WTC11 (cell line): Measurements from ENCODE around the gene SPART. TPM values are rescaled to one million over a fixed set of nuclear protein-coding genes. Genes with fewer than 3 reads are reported as not detected.

ENCODE experiments used
- ATAC-seq: fragments of 200-7000 bp; cut with Tn5 transposase; 2 replicates; pipeline ENCODE4 v1.10.0; 2021; ENCODE audit warnings: mild to moderate bottlenecking, moderate library complexity
- CTCF ChIA-PET: fragments of 300-600 bp; sonication (Branson Sonifier 250); formaldehyde crosslinking; loops from one replicate; lab custom pipeline; 2021; ENCODE audit warnings: antibody characterized with exemption; lab: Charles Lee
- POLR2A ChIA-PET: fragments of 350-600 bp; sonication (Branson Sonifier 250); formaldehyde crosslinking; loops from one replicate; lab custom pipeline; 2021; ENCODE audit warnings: antibody characterized with exemption; lab: Charles Lee
- DNase-seq: peaks from one replicate; pipeline ENCODE4 v3.0.0; 2021; ENCODE audit warnings: low spot score
- H3K27ac Mint-ChIP-seq: 2 replicates; pipeline ENCODE4 v1.8.0; 2021; ENCODE audit warnings: mixed read lengths
- H3K27me3 Mint-ChIP-seq: 2 replicates; pipeline ENCODE4 v1.8.0; 2021; ENCODE audit warnings: low read depth, mild to moderate bottlenecking, moderate library complexity, mixed read lengths
- H3K36me3 Mint-ChIP-seq: 2 replicates; pipeline ENCODE4 v1.8.0; 2021; ENCODE audit warnings: mixed read lengths
- H3K4me1 Mint-ChIP-seq: 2 replicates; pipeline ENCODE4 v1.8.0; 2022; ENCODE audit warnings: mixed read lengths
- H3K4me3 Mint-ChIP-seq: 2 replicates; pipeline ENCODE4 v1.8.0; 2021; ENCODE audit warnings: mild to moderate bottlenecking, moderate library complexity, mixed read lengths
- H3K9me3 Mint-ChIP-seq: 2 replicates; pipeline ENCODE4 v1.8.0; 2021; ENCODE audit warnings: mixed read lengths
- AR ChIP-seq: fragments of 250-450 bp; sonication (Bioruptor Pico); IDR thresholded peaks from 2 replicates; pipeline ENCODE4 v1.9.0; 2021; ENCODE audit warnings: mild to moderate bottlenecking
- USF1 ChIP-seq: sonication (generic); formaldehyde crosslinking; IDR thresholded peaks from 2 replicates; pipeline ENCODE4 v1.8.0; 2022; ENCODE audit warnings: mild to moderate bottlenecking, missing genetic modification reagents
- ZNF263 ChIP-seq: sonication (generic); formaldehyde crosslinking; IDR thresholded peaks from 2 replicates; pipeline ENCODE4 v1.8.1; 2022; ENCODE audit warnings: low read depth, mild to moderate bottlenecking, moderate library complexity, missing genetic modification reagents
- total RNA-seq: library from RNA; stranded (reverse); gene quantifications from 3 replicates; pipeline ENCODE4 v1.2.3, GENCODE V29; 2021
- TF ChIP-seq, protein P1 (sequence below): sonication (generic); formaldehyde crosslinking; IDR thresholded peaks from 2 replicates; pipeline ENCODE4 v1.8.1; 2022; ENCODE audit warnings: low read depth, mild to moderate bottlenecking, moderate library complexity, missing genetic modification reagents, borderline replicate concordance
- TF ChIP-seq, protein P2 (sequence below): sonication (generic); formaldehyde crosslinking; IDR thresholded peaks from 2 replicates; pipeline ENCODE4 v1.8.1; 2022; ENCODE audit warnings: mild to moderate bottlenecking, moderate library complexity, missing genetic modification reagents
- TF ChIP-seq, protein P3 (sequence below): fragments of 250-450 bp; sonication (Bioruptor Pico); conservative IDR thresholded peaks from 2 replicates; pipeline ENCODE4 v1.9.0; 2021; ENCODE audit warnings: mild to moderate bottlenecking
- TF ChIP-seq, protein P4 (sequence below): sonication (generic); formaldehyde crosslinking; IDR thresholded peaks from 2 replicates; pipeline ENCODE4 v1.8.1; 2023; ENCODE audit warnings: mild to moderate bottlenecking, missing genetic modification reagents, borderline replicate concordance

Gene SPART
- total RNA-seq, 1 experiment from 2014 or later, result 95.7 TPM

DNA sequence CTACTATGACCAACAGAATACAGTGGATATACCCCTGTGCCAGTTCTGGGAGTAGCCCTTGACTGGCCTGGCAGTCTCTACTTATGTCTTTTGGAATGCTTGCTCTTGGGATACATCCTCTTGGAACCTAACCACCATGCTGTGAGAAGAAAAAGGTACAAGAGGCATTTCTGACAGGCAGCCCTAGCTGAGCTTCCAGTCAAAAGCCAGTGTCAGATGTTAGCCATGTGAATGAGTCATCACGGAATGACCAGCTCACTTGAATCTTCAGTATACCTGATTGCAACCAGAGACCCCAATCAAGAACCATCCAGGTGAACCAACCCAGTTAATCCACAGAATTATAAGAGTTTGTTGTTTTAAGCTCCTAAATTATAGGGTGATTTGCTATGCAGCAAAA is 52.7 kb downstream of the SPART start (continued):
- TF ChIP-seq, protein P1, sequence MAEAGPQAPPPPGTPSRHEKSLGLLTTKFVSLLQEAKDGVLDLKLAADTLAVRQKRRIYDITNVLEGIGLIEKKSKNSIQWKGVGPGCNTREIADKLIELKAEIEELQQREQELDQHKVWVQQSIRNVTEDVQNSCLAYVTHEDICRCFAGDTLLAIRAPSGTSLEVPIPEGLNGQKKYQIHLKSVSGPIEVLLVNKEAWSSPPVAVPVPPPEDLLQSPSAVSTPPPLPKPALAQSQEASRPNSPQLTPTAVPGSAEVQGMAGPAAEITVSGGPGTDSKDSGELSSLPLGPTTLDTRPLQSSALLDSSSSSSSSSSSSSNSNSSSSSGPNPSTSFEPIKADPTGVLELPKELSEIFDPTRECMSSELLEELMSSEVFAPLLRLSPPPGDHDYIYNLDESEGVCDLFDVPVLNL (CRISPR knock-in tag), result no peak
- TF ChIP-seq, protein P2, sequence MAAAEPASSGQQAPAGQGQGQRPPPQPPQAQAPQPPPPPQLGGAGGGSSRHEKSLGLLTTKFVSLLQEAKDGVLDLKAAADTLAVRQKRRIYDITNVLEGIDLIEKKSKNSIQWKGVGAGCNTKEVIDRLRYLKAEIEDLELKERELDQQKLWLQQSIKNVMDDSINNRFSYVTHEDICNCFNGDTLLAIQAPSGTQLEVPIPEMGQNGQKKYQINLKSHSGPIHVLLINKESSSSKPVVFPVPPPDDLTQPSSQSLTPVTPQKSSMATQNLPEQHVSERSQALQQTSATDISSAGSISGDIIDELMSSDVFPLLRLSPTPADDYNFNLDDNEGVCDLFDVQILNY (CRISPR knock-in tag), result no peak
- TF ChIP-seq, protein P3, sequence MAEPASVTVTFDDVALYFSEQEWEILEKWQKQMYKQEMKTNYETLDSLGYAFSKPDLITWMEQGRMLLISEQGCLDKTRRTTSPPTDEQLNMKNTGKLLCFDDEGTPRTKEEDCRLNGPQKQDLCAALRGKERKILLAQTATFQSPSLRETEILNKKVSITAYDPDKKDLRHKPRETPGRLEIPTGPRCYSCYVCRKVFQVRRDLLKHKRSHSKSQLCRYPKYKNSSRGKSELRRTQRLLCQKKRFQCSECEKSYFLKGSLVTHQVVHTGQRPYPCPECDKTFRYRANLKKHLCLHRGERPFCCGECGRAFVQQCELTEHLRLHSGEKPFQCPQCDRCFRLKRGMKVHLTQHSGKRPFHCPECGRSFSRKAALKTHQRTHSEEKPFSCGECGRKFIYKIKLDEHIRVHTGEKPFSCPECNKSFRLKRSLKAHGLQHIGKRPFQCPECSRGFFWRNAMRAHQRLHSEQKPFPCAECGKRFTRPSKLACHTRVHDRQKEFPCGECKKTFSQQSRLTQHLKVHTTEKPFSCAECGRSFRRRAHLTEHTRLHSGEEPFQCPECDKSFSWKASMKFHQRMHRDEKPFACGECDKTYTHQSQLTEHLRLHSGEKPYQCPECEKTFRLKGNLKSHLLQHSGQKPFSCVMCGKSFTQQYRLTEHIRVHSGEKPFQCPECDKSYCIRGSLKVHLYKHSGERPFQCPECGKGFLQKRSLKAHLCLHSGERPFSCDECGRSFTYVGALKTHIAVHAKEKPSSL, result no peak
- TF ChIP-seq, protein P4, sequence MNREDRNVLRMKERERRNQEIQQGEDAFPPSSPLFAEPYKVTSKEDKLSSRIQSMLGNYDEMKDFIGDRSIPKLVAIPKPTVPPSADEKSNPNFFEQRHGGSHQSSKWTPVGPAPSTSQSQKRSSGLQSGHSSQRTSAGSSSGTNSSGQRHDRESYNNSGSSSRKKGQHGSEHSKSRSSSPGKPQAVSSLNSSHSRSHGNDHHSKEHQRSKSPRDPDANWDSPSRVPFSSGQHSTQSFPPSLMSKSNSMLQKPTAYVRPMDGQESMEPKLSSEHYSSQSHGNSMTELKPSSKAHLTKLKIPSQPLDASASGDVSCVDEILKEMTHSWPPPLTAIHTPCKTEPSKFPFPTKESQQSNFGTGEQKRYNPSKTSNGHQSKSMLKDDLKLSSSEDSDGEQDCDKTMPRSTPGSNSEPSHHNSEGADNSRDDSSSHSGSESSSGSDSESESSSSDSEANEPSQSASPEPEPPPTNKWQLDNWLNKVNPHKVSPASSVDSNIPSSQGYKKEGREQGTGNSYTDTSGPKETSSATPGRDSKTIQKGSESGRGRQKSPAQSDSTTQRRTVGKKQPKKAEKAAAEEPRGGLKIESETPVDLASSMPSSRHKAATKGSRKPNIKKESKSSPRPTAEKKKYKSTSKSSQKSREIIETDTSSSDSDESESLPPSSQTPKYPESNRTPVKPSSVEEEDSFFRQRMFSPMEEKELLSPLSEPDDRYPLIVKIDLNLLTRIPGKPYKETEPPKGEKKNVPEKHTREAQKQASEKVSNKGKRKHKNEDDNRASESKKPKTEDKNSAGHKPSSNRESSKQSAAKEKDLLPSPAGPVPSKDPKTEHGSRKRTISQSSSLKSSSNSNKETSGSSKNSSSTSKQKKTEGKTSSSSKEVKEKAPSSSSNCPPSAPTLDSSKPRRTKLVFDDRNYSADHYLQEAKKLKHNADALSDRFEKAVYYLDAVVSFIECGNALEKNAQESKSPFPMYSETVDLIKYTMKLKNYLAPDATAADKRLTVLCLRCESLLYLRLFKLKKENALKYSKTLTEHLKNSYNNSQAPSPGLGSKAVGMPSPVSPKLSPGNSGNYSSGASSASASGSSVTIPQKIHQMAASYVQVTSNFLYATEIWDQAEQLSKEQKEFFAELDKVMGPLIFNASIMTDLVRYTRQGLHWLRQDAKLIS (CRISPR knock-in tag), result no peak

DNA sequence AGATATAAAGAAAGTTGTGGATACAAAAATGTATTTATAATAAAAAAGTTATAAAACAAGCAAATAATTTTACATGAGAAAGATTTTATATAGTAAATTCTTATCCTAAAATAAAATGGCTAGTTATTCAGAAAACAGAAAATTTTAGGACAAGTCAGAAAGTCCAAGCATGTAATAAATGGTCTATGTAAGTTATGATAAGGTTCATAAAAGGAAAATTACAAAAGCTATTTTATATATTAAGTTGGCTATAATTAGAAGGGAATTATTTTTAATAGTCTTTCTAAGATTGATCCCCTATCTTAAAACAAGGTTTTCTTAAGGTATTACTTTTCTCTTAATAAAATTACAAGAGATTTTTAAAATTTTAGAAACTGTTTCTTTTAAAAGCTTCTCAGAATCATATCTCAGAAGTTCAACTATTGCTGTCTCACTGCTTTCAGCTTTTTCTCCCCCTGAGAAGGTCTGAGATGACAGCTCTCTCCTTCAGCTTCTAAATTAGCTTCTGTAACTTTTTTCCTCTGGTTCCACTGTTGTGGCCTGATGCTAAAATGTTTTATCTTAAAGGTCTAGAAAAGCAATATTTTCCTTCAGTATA is 57.3 kb downstream of the SPART start:
- no peak overlapping the region for H3K4me3 Mint-ChIP-seq
- POLR2A ChIA-PET, result no interaction called here
- CTCF ChIA-PET, result no interaction called here
- no peak overlapping the region for H3K27ac Mint-ChIP-seq
- ATAC-seq (no peak), DNase-seq (no peak)
- H3K36me3 Mint-ChIP-seq, result peaks cover 78% of the 10 kb centered on the region
- H3K9me3 Mint-ChIP-seq, result peaks cover 50% of the 10 kb centered on the region
- H3K27me3 Mint-ChIP-seq, result 0 out of 2 replicates have a peak, but pooled peaks cover 3% of the 10 kb centered on the region
- TF ChIP-seq USF1 (CRISPR knock-in tag), result no peak
- TF ChIP-seq, protein P4 (CRISPR knock-in tag), result no peak
- TF ChIP-seq AR (CRISPR knock-in tag), result no peak
- no peak for TF ChIP-seq ZNF263
- H3K4me1 Mint-ChIP-seq, result peaks cover 12% of the 10 kb centered on the region
